Hematopoietic multipotent progenitor cell treated with erythropoietin and hydrocortisone succinate and interleukin-3 and kit ligand, for 4 days (in vitro differentiated cells): ENCODE results near the gene CACNA1F.

Experiments
- DNase-seq: peaks from one replicate; pipeline ENCODE4 v3.0.0-alpha.2; 2015

Gene CACNA1F

GRCh38 chrX:49257074-49257790 lies 24.1 kb upstream of the CACNA1F start:
- DNase-seq: no peak

- DNase-seq: no peak
Observed at GRCh38 chrX:49256268-49256995, 23.3 kb upstream of the CACNA1F start.

- no peak for DNase-seq
Observed at GRCh38 chrX:49254639-49255038, 21.5 kb upstream of the CACNA1F start.

GRCh38 chrX:49251325-49251724 lies 18.2 kb upstream of the CACNA1F start:
- no peak for DNase-seq

- DNase-seq: no peak
Observed at GRCh38 chrX:49250578-49250977, 17.4 kb upstream of the CACNA1F start.

DNA sequence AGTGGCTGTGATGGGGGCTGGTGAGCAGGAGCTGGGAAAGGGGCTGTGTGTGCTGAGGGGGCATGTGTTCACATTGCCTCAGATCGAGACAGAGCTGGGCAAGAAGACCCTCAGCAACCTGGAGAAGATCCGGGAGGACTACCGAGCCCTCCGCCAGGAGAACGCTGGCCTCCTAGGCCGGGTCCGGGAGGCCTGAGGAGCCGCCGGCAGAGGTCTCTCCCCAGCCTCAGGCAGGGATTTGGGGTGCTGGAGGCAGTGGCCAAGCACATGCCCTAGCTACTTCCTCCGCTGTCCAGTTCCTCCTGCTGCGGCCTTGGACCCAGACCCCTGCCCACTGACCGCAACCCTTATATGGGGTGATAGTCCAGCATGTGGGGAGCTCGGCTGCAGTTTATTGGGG lies 16.9 kb upstream of the CACNA1F start:
- DNase-seq: no peak

DNA sequence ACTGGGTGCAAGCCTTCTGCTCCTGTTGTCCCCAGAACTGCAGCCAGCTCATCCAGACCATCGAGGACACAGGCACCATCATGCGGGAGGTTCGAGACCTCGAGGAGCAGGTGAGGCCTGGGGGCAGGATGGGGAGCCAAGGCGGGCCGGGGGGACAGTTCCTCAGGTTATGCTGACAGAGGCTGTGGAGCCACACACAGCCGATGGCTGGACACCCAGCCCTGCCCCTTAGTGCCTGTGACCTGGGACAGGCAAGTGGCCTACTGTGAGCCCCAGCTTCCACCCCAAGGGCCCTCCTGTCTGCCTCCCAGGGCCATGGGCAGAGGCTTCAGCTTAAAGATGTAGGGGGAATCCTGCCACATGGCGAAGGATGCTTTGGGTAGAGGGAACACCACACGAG lies 16.5 kb upstream of the CACNA1F start:
- DNase-seq: no peak

DNA sequence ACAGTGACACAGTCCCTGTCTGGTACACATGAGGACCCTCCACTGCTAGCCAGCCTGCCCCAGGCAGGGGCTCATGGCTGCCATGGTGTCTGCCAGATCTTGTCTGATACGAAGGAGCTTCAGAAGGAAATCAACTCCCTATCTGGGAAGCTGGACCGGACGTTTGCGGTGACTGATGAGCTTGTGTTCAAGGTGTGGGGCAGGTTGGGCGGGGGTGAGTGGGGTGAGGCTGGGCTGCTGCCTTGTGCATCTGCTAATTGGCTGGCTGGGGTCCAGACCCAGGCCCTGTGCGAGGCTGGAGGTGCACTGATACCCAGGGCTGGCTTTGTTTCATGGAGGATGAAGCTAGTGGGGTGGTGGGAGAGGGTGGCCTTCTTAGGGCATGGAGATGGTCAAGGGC lies 15.9 kb upstream of the CACNA1F start:
- no peak for DNase-seq

DNA sequence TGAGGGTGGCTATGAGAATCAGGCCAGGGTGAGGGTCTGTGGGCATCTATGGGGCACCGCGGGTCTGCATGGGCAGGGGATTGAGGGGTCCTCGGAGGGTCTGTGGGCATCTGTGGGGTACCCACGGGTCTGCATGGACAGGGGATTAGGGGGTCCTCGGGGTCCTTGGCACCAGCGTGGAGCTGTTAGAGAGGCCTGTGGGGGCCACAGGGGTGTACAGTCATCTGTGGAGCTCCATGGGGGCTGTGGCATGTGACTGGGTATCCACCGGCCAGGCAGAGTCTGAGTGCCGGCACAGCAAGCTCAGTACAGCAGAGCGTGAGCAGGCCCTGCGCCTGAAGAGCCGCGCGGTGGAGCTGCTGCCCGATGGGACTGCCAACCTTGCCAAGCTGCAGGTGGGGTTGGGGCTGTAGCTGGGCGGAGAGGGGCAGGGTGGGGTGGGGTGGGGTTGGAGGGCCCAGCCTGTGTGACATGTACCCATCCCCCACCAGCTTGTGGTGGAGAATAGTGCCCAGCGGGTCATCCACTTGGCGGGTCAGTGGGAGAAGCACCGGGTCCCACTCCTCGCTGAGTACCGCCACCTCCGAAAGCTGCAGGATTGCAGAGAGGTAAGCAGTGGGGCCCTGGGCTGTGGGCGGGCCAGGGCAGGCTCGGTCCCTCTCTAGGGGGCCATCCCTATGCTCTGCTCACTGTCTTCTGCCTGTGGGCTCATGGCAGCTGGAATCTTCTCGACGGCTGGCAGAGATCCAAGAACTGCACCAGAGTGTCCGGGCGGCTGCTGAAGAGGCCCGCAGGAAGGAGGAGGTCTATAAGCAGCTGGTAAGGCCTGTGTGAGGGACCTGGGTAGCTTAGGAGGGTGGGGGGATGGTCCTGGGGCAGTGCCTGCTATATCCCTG lies 15.0 kb upstream of the CACNA1F start:
- no peak for DNase-seq

- DNase-seq: no peak
Observed at GRCh38 chrX:49247346-49247745, 14.2 kb upstream of the CACNA1F start.

GRCh38 chrX:49246541-49246940 lies 13.4 kb upstream of the CACNA1F start:
- no peak for DNase-seq

GRCh38 chrX:49244207-49244606 lies 11.1 kb upstream of the CACNA1F start:
- no peak for DNase-seq

- DNase-seq: no peak
Observed at GRCh38 chrX:49243166-49243565, 10.0 kb upstream of the CACNA1F start.

GRCh38 chrX:49242545-49243066 lies 9.5 kb upstream of the CACNA1F start:
- DNase-seq: no peak

DNA sequence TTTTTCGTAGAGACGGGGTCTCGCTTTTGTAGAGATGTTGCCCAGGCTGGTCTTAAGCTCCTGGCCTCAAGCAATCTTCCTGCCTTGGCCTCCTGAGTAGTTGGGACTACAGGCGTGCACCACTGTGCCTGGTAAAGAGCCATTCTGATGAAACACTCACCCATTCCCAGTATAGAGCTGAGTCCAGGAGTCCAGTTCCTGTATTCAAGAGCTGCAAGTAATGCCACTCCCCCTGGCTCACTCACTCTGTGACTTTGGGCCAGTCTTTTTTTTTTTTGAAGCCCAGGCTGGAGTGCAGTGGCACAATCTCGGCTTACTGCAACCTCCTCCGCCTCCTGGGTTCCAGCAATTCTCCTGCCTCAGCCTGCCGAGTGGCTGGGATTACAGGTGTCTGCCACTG lies 5.6 kb upstream of the CACNA1F start:
- no peak for DNase-seq

GRCh38 chrX:49237060-49237459 lies 3.9 kb upstream of the CACNA1F start:
- peak; percentile 74 for DNase-seq

- DNase-seq: no peak
Observed at GRCh38 chrX:49233887-49234555, 881 bp upstream of the CACNA1F start.

DNA sequence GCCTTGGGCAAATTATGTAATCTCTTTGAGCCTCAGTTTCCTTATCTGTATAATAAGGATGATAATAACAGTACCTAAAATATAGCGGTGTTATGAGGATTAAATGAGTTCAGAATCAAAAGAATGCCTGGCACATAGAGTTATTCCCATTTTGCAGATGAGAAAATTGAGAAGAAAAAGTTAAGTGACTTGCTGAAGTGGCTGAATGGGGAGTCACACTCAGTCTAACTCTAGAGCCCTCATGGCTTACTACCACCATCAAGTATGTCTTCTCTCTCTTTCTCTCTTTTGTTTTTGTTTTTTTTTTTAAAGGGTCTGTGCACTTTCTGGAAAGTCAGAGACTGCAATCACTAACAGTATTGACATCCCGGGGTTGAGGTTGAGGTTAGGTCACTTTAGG lies 615 bp downstream of the CACNA1F start:
- no peak for DNase-seq

DNA sequence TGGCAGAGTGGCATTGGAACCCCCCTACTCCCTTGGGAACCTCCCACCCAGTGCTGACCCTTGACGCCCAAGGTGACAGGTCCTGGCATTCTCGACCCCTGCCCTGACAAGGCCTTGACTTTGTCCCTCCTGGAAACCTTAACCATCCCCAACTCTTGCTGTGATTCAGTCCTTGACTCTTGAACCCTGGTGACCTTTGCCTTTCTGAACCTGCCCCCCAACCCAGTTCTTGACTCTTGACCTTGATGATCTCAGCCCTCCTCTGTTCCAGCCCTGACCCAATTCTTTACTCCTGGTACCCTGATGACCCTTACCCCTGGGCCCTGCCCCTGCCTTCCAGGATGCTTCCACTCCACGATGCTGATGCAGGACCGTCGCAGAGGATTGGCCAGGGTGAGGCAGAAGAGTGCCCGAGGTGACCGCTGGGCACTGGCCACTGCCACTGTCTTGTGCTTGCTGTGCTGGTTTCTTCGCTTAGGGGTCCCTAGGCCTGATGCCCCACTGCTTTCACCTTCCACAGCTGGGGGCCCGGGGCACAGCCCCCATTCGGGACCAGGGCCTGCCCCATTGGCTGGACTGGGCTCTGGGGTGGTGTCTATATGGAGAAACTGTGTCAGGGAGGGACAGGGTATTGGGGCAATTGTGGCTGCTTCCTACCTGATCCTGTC lies 1.7 kb downstream of the CACNA1F start:
- no peak for DNase-seq

DNA sequence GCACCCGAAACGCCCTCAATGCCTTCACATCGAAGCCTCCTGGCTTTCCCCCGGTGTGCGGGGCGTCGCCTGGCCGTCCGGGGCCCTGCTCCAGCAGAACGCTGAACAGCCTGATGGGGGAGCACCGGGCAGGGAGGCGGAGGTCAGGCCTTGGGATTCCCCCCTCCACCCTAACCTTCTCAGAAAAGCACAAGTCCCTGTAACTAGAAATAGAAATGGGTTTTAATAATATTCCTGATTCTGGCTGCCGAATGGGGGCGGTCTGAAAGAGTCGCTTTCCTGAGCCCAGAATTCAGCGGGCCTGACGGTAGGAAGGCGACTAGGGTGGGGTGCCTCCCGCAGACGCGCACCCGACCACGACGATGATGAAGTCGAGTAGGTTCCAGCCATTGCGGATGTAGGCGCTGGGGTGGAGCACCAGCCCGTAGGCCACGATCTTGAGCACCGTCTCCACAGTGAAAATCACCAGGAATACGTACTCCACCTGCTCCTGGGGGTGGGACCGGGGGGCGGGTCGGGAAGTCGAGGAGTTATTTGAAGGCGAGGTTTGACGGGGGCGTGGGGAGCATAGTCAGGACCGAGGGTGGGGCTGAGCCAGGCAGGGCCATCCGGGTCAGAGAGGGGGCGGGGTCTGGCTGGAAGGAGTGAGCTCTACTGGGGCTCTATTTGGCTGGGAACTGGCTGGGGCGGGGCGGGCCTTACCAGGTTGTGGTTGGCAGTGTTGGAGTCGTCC lies 2.5 kb downstream of the CACNA1F start:
- DNase-seq: peak; percentile 85

DNA sequence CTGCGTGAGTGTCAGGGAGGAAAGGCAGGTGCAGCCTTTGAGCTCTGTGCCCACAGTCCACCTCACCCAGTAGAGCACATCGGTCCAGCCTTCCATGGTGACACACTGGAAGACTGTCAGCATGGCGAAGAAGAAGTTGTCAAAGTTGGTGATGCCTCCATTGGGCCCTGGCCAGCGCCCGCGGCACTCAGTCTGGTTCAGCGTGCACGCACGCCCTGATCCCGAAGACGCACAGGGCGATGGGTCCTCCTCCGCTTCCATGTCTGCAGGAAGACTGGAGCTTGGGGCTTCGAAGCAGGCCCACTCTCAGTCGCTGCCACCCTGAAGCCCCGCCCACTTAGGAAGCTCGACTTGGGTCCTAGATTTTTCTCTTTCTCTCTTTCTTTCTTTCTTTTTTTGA lies 5.0 kb downstream of the CACNA1F start:
- no peak for DNase-seq

- DNase-seq: no peak
Observed at GRCh38 chrX:49227726-49228125, 5.4 kb downstream of the CACNA1F start.
